NCI-H748 (cell line): ENCODE measurements around the gene RAB5B.

ENCODE experiments used
- DNase-seq: peaks from one replicate; lab custom pipeline; 2025; ENCODE audit not compliant: unreplicated experiment; lab: John Stamatoyannopoulos, UW

Gene RAB5B

GRCh38 chr12:55973599-55974307 lies at the start of gene RAB5B:
TSS of gene RAB5B (plus strand) at chr12:55974078. CDS start at chr12:55986961, 12,883 bp downstream.
- peak; percentile 100 for DNase-seq

- DNase-seq, result no peak
Observed at GRCh38 chr12:55925371-55925770, 48.5 kb upstream of the RAB5B start.

- DNase-seq, result no peak
Observed at GRCh38 chr12:55925870-55926737, 47.8 kb upstream of the RAB5B start.

GRCh38 chr12:55926738-55927587 lies 46.9 kb upstream of the RAB5B start:
- DNase-seq, result peak; percentile 93

DNA sequence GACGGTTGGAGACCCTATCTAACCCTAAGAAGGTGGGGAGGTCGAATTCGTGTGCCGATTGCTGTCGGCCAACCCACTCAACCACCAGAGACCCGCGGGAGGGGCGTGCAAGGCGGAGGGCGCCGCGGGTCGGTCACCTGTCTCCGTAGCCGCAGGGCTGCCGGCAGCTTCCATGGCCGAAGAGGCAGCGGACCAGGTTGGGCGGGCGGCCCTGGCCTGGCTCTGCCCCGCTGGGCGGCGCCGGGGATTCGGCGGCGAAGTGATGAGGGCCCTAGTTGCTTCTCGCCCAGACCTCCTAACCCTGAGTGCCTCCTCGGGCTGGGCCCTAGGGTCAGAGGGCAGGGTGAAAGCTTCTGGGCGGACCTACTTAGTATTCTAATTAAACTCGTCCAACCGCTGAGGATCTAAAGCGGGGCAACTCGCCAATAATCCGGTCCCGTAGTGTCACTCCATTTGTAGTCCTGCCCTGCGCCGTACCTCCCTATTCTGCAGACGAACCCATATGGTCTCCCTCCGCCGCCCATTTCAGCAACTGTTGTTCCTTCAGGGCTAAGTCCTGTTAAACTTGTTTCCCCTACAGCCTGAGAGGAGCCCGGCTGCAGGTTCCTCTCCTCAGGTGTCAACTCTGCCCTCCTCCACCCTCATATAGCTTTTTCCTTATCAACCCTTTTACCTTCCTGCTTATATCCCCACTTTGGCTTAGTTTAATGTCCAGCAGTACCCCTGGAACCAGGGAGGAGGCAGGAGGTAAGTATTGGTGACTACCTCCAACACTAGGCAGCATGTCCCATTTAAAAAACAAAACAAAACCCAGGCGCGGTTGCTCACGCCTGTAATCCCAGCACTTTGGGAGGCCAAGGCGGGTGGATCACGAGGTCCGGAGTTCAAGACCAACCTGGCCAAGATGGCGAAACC lies 46.0 kb upstream of the RAB5B start, which contains the start of gene PYM1:
PYM1 (minus strand) TSS at position 307 of the 915 bp plus-strand sequence; CDS start at position 174, 133 bp downstream.
- peak; percentile 73 for DNase-seq

- DNase-seq, result no peak
Observed at GRCh38 chr12:55929306-55929791, 44.5 kb upstream of the RAB5B start.

DNA sequence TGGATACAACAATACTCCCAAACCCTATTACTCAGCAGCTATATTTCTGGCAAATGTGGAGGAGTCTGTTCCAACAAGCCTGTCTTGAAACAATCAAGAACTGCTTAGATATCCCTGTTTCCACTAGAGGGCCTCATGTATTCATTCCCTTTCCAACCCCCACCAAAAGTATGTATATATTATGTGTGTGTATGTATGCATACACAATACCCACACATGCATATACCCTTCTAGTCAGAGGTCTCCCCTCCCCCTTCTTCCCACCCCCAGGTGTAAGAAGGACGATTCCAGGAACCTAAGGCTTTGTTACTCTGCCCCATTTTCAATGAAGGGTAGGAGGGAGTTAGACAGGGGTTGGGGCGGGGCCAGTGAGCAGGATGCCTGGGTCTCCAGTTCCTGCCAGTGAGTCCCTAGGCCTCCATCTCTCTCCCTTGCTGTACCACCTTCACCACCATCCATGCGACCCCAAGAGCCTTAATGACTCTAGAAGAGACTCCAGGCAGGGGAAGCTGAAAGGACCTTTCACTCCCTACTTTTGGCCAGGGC lies 43.0 kb upstream of the RAB5B start, which contains the start of gene DGKA:
DGKA (plus strand) TSS at position 392 of the 546 bp plus-strand sequence. CDS start 5,342 bp downstream, outside the sequence.
- DNase-seq, result peak; percentile 71

GRCh38 chr12:55931317-55931779 lies 42.5 kb upstream of the RAB5B start:
- no peak for DNase-seq

GRCh38 chr12:55931780-55932550 lies 41.9 kb upstream of the RAB5B start:
- DNase-seq, result peak; percentile 55

DNA sequence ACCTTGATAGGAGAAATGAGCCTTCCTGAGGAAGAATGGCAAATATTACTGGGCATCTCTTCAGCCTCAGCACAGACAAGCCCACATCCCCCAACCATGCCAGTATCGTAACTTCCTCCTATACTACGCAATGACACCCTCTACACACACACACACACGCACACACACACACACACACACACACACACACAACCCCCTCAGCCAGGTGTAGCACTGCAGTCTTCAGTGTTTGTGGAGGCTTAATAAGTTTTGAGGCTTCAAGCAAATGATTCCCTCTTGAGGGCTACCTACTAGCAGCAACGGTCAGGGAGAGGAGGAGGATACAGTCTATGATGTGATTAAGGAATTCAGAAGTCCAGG lies 41.3 kb upstream of the RAB5B start:
- peak; percentile 38 for DNase-seq

- no peak for DNase-seq
Observed at GRCh38 chr12:55933169-55933798, 40.6 kb upstream of the RAB5B start.

DNA sequence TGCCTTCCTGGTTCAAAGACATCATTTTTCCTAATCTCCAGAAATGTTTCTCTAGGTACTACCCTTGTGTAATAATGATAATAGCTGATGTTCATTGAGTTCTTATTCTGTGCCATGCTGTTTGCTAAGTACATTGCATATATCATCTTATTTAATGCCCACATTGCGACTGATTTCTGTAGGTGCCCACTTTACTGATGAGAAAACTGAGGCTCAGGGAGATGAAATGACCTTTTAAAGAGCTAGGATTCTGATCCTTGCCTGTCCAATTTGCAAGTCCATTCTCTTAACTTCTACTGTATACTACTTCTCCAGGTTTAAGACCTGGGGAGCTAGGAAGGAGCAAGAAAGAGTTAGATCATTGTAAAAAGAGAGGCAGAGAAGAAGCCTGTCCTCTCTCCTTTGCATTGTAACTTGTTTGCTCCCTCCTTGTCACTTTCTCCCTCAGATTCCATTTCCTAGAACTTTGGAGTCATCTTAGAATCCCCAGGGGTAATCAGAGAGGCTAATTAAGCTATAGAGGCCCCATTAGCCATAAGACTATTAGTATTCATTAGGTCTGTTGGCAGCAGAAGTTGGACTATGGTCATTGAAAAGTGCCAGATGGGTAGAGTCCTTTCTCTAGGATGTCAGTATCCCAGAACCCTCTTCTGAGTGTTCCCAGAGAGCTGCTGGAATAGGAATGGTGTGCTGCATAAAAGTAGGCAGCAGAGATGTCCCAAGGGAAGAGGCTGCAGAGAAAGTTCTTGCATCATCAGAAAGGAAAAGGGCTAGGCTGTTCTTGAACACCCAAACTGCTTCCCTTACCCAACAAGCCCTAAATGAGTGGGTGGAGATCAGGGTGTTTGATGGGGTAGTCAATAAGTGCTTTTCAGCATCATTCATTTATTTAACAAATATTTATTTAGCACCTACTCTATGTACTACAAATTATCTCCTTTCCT lies 39.8 kb upstream of the RAB5B start:
- DNase-seq, result no peak

- DNase-seq, result no peak
Observed at GRCh38 chr12:55934773-55935172, 39.1 kb upstream of the RAB5B start.

DNA sequence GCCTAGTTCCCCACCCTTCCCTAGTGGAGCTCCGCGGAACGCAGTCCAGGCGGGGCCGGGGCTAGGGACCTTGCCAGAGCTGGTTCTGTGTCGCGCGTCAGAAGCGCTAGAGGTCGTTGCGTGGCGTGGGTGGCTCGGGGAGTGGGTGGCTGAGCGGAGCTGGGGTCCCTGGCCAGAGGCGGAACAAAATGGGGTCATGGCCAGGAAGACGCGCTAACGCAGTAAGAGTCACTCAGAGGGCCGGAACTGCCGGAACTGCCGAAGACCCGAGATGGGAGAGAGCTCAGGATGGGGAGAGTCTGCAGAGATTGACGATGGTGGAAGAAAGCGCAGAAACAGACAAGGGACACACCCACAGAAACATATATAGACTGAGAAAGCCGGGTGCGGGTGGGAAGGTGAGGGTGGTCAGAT lies 38.1 kb upstream of the RAB5B start:
- no peak for DNase-seq

GRCh38 chr12:55937981-55938380 lies 35.9 kb upstream of the RAB5B start:
- no peak for DNase-seq

- DNase-seq, result no peak
Observed at GRCh38 chr12:55938826-55939501, 34.9 kb upstream of the RAB5B start.
